Measurements from ENCODE around the gene CLMN. TPM values are rescaled to one million over a fixed set of nuclear protein-coding genes. Genes with fewer than 3 reads are reported as not detected.

CLMN gene
- total and polyA plus RNA-seq, 2 of the 4 experiments (the other 2 are of a cell fraction), result 0.10 to 0.18 TPM

GRCh38 chr14:95289323-95290010, 30.2 kb downstream of the CLMN start:
- no peak overlapping the region for H2BK15ac ChIP-seq (ENCODE audit: low read depth, low read length)
- H2AK5ac ChIP-seq (ENCODE audit: low read depth, low read length), result no peak overlapping the region
- no peak overlapping the region for H4K5ac ChIP-seq (ENCODE audit: low read depth, low read length)
- H3K9me1 ChIP-seq (ENCODE audit: insufficient read depth, low read length), result no peaks in the 10 kb centered on the region
- ATAC-seq (ENCODE audit: low read depth) (no peak), DNase-seq (no peak)
- H2BK20ac ChIP-seq (ENCODE audit: low read depth, low read length), result no peak overlapping the region
- in situ Hi-C loops (cut with MboI; ENCODE audit: low sequenced_read_pairs) (no loop called here), intact Hi-C loops (cut with micrococcal nuclease) (no loop called here), dilution Hi-C loops (cut with HindIII; ENCODE audit: low sequenced_read_pairs, unreplicated experiment) (no loop called here)
- H2AFZ ChIP-seq (replicated peaks; ENCODE audit: low read length, poor library complexity), result no peak overlapping the region
- POLR2A ChIA-PET (ENCODE audit: unreplicated experiment), result no interaction called here
- no peak overlapping the region for H3K18ac ChIP-seq (ENCODE audit: low read depth, low read length)
- H2AK9ac ChIP-seq (replicated peaks; ENCODE audit: low read depth, low read length, poor library complexity), result no peak overlapping the region
- H2BK120ac ChIP-seq (ENCODE audit: low read depth, low read length), result no peak overlapping the region
- no peak overlapping the region for H3K23ac ChIP-seq (ENCODE audit: low read depth, low read length)
- no peak overlapping the region for H2BK5ac ChIP-seq (ENCODE audit: low read depth, low read length, poor library complexity, severe bottlenecking)
- no peaks in the 10 kb centered on the region for H3K4me1 ChIP-seq (ENCODE audit: control insufficient read depth, insufficient read depth, low read length)
- H4K8ac ChIP-seq (ENCODE audit: low read depth in 2 of 2, low read length in 2 of 2), result no peak overlapping the region
- no peak overlapping the region for H3K9ac ChIP-seq (ENCODE audit: low read depth, low read length)
- CTCF ChIA-PET, result no interaction called here
- H3K9me3 ChIP-seq (ENCODE audit: control insufficient read depth, insufficient read depth, low read length), result no peaks in the 10 kb centered on the region
- H3K79me1 ChIP-seq (ENCODE audit: low read depth in 1 of 2, low read length in 2 of 2), result no peaks in the 10 kb centered on the region
- H3K27ac ChIP-seq (ENCODE audit: insufficient read depth, low read length), result no peak overlapping the region
- no peak overlapping the region for H3K56ac ChIP-seq (ENCODE audit: extremely low read depth, insufficient read depth, low read length)
- no peaks in the 10 kb centered on the region; the same call in 1 of the 2 replicates for H3K27me3 ChIP-seq (ENCODE audit: control insufficient read depth, insufficient read depth, low read length)
- no peak overlapping the region for H3K4me2 ChIP-seq (ENCODE audit: low read depth, low read length)
- no peaks in the 10 kb centered on the region for H4K20me1 ChIP-seq (ENCODE audit: insufficient read depth, low read length)
- WGBS, 2 experiments (ENCODE audit: extremely low coverage in 2 of 2, insufficient read length in 1 of 2), result 83% methylated on average over 1 of the region's 6 CpGs; no CpG with 5 or more reads in 1 of the 2 experiments
- BruUV-seq (replicated peaks), result no TSS peak
- TF ChIP-seq FOS (IDR thresholded peaks at IDR 0.05; ENCODE audit: low read depth, low read length), result no peak
- no peak for TF ChIP-seq MAZ (IDR thresholded peaks at IDR 0.05; ENCODE audit: borderline replicate concordance, low read depth, low read length)
- no peak for TF ChIP-seq RCOR1 (IDR thresholded peaks at IDR 0.05; ENCODE audit: insufficient replicate concordance, low read length)
- no peak for TF ChIP-seq USF2 (IDR thresholded peaks at IDR 0.05; ENCODE audit: low read depth, low read length)
- TF ChIP-seq MAFK (IDR thresholded peaks at IDR 0.05; ENCODE audit: low read depth, low read length), result no peak
- TF ChIP-seq NFE2L2 (IDR thresholded peaks at IDR 0.05; ENCODE audit: low read depth, low read length), result no peak
- TF ChIP-seq, protein P1, sequence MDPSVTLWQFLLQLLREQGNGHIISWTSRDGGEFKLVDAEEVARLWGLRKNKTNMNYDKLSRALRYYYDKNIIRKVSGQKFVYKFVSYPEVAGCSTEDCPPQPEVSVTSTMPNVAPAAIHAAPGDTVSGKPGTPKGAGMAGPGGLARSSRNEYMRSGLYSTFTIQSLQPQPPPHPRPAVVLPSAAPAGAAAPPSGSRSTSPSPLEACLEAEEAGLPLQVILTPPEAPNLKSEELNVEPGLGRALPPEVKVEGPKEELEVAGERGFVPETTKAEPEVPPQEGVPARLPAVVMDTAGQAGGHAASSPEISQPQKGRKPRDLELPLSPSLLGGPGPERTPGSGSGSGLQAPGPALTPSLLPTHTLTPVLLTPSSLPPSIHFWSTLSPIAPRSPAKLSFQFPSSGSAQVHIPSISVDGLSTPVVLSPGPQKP (IDR thresholded peaks at IDR 0.05; ENCODE audit: borderline replicate concordance, low read depth, low read length), result no peak
- TF ChIP-seq RFX5 (IDR thresholded peaks at IDR 0.05; ENCODE audit: low read depth, low read length), result no peak
- TF ChIP-seq, protein P2, sequence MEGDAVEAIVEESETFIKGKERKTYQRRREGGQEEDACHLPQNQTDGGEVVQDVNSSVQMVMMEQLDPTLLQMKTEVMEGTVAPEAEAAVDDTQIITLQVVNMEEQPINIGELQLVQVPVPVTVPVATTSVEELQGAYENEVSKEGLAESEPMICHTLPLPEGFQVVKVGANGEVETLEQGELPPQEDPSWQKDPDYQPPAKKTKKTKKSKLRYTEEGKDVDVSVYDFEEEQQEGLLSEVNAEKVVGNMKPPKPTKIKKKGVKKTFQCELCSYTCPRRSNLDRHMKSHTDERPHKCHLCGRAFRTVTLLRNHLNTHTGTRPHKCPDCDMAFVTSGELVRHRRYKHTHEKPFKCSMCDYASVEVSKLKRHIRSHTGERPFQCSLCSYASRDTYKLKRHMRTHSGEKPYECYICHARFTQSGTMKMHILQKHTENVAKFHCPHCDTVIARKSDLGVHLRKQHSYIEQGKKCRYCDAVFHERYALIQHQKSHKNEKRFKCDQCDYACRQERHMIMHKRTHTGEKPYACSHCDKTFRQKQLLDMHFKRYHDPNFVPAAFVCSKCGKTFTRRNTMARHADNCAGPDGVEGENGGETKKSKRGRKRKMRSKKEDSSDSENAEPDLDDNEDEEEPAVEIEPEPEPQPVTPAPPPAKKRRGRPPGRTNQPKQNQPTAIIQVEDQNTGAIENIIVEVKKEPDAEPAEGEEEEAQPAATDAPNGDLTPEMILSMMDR (conservative IDR thresholded peaks at IDR 0.05; ENCODE audit: low read depth, low read length), result no peak
- no peak for TF ChIP-seq BHLHE40 (IDR thresholded peaks at IDR 0.05; ENCODE audit: low read depth, low read length)
- TF ChIP-seq POLR2A (IDR thresholded peaks at IDR 0.05; ENCODE audit: low read depth, low read length), result no peak
- TF ChIP-seq RAD21 (IDR thresholded peaks at IDR 0.05; ENCODE audit: low read length), result no peak
- no peak overlapping the region for H4K91ac ChIP-seq (ENCODE audit: insufficient read depth, low read depth, low read length)
- no peaks in the 10 kb centered on the region for H3K36me3 ChIP-seq (ENCODE audit: control insufficient read depth, insufficient read depth, low read length)
- H3K4me3 ChIP-seq (ENCODE audit: insufficient read depth, low read depth, low read length), result no peak overlapping the region
- H3K4ac ChIP-seq (ENCODE audit: low read depth, low read length), result no peak overlapping the region
- no peak overlapping the region for H3K14ac ChIP-seq (replicated peaks; ENCODE audit: low read depth, low read length)

Measured in IMR-90 (cell line).